ENCODE data around the gene LAGE3.

Gene LAGE3

DNA sequence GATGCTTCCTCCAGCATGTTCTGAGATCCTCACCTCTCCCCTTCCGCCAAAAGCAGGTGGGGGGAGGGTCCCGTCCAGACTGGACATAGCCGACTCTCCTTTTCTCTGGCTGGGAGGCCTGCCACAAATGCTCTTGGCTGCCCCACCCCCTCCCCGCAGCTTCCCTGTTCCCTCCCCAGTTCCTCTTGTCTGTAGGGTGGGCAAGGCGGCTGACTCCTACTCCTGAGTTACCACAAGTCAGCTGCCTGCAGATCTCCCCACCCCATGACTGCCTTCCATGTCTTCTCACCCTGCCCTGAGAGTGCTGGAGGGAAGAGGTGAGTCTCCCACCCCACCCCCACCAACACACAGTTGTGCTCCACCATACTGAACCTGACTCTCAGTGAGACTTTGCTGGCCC lies 47.7 kb downstream of the LAGE3 start:
- no peak for DNase-seq

- no peak for DNase-seq
Observed at GRCh38 chrX:154430916-154431315, 48.2 kb downstream of the LAGE3 start.

DNA sequence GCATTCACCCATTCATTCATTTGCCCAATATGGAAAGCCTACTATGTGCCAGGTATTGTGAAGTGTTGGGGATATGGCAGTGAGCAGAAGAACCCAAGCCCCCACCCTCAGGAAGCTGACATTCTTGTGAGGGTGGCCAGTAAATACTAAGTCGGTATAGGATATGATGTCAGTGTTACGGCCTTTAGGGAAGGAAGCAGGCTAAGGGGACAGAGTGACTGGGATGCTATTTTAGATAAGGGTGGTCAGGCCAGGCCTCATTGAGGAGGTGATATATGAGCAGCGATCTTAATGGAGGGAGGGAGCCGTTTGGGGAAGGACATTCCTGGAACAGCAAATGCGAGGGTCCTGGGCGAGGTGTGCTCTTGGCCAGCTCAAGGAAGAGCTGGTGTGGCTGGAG lies 48.6 kb downstream of the LAGE3 start:
- no peak for DNase-seq

DNA sequence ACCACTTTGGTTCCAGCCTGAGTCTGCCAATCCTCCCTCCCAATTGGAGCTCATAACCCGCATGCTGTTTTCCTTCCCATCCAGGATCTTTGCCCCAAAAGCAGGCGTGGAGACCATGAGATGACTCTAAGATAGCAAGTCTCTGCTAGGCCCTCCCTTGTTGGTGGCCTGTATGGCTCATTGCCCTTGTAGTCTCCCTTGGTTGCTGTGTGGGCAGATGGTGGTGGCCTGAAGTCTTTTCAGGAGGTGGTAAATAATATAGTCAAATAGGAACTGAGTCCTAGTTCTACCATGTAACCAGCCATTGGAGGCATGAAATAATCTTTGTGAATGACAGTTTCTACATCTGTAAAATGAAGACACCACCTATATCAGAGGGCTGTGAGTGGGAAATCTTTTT lies 49.4 kb downstream of the LAGE3 start:
- no peak for DNase-seq

GRCh38 chrX:154428176-154429171 lies 50.6 kb downstream of the LAGE3 start, which contains the start of gene ATP6AP1:
TSS of gene ATP6AP1 (plus strand) at chrX:154428677. CDS start at chrX:154428693, 16 bp downstream.
- DNase-seq: peak; percentile 92

Data from CD4-positive, alpha-beta T cell treated with Interleukin-21 for 1 hour (primary cell).